Measurements from ENCODE around the gene TSHR. TPM values are rescaled to one million over a fixed set of nuclear protein-coding genes. Genes with fewer than 3 reads are reported as not detected.

The TSHR gene
- total RNA-seq, 1 experiment from 2014 or later: not detected

DNA sequence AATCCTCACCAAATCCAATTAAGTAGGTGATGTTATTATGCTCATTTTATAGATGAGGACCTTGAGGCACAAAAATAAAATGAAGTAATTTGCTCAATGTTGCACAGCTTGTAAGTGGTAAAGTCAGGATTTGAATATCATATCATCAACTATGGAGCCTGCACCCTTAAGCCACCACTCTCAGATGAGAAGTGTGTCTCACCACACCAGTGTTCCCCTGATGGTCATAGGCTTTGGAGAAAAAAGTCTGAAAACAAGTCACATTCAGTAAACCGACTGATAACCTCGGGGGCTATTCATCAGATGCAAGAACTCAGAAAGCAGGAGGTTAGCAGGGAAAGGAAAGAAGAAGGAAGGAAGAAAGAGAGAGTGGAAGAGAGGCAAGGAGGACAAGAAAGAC lies 2.8 kb downstream of the TSHR start:
- H3K23me2 ChIP-seq (ENCODE audit: insufficient read length, low read depth, low read length, poor library complexity, severe bottlenecking): peaks cover 7% of the 10 kb centered on the region
- no peak overlapping the region for H3K14ac ChIP-seq (ENCODE audit: insufficient read depth, low read length)
- H4K20me1 ChIP-seq (ENCODE audit: control insufficient read depth, insufficient read depth, insufficient read length): no peaks in the 10 kb centered on the region
- no peak overlapping the region for H2BK20ac ChIP-seq (ENCODE audit: low read depth, low read length, poor library complexity, severe bottlenecking)
- H3K4me2 ChIP-seq (ENCODE audit: insufficient read depth, insufficient read length, low read length): no peak overlapping the region
- no peak overlapping the region for H3K18ac ChIP-seq (ENCODE audit: insufficient read length, low read depth, low read length)
- H4K91ac ChIP-seq (ENCODE audit: insufficient read length, low read depth, low read length): no peak overlapping the region
- no peaks in the 10 kb centered on the region for H3K4me1 ChIP-seq (ENCODE audit: insufficient read depth, low read length)
- no peak overlapping the region for H2AFZ ChIP-seq (ENCODE audit: low read length)
- peaks cover 14 to 18% of the 10 kb centered on the region in 2 experiments for H3K4me1 Mint-ChIP-seq
- H2BK15ac ChIP-seq (ENCODE audit: low read depth, low read length): no peak overlapping the region
- H3K27me3 Mint-ChIP-seq (ENCODE audit: low read depth): peaks cover 42% of the 10 kb centered on the region
- H3K36me3 Mint-ChIP-seq (ENCODE audit: insufficient read depth in 1 of 3, low read depth in 3 of 3): no peaks in the 10 kb centered on the region
- no peaks in the 10 kb centered on the region for H3K9me3 ChIP-seq (ENCODE audit: control insufficient read depth, low read depth, low read length)
- no CpG with 5 or more reads among the region's 2 CpGs for WGBS (ENCODE audit: extremely low coverage, insufficient read length, low lambda C conversion rate)
- H3K23ac ChIP-seq (ENCODE audit: insufficient read length, low read depth, low read length): no peak overlapping the region
- no peak overlapping the region for H3K4ac ChIP-seq (ENCODE audit: low read depth, low read length)
- H3K9me3 Mint-ChIP-seq: no peaks in the 10 kb centered on the region
- H3K79me2 ChIP-seq (ENCODE audit: insufficient read depth, low read length): no peaks in the 10 kb centered on the region
- no peak overlapping the region for H3K4me3 Mint-ChIP-seq
- H2AK5ac ChIP-seq (ENCODE audit: insufficient read length, low read length): no peak overlapping the region
- H3K27me3 ChIP-seq (ENCODE audit: insufficient read depth, low read length): peaks cover 4% of the 10 kb centered on the region; the same call in 1 of the 2 replicates
- no peak overlapping the region for H3T11ph ChIP-seq (ENCODE audit: low read length)
- no peak overlapping the region for H3K27ac ChIP-seq (ENCODE audit: insufficient read length, low read depth, low read length)
- no peak overlapping the region for H2BK5ac ChIP-seq (ENCODE audit: insufficient read length, low read length)
- H2BK120ac ChIP-seq (ENCODE audit: low read depth, low read length, poor library complexity, severe bottlenecking): no peak overlapping the region
- no peak overlapping the region for H2BK12ac ChIP-seq (ENCODE audit: insufficient read length, low read depth, low read length)
- no peak overlapping the region for H4K8ac ChIP-seq (replicated peaks; ENCODE audit: insufficient read length, low read depth, low read length)
- no peaks in the 10 kb centered on the region for H3K79me1 ChIP-seq (ENCODE audit: insufficient read depth, low read depth, low read length, poor library complexity, severe bottlenecking)
- DNase-seq: no peak
- H3K27ac Mint-ChIP-seq: no peak overlapping the region
- no peak overlapping the region for H4K5ac ChIP-seq (ENCODE audit: insufficient read length, low read depth, low read length)
- TF ChIP-seq, protein P1, sequence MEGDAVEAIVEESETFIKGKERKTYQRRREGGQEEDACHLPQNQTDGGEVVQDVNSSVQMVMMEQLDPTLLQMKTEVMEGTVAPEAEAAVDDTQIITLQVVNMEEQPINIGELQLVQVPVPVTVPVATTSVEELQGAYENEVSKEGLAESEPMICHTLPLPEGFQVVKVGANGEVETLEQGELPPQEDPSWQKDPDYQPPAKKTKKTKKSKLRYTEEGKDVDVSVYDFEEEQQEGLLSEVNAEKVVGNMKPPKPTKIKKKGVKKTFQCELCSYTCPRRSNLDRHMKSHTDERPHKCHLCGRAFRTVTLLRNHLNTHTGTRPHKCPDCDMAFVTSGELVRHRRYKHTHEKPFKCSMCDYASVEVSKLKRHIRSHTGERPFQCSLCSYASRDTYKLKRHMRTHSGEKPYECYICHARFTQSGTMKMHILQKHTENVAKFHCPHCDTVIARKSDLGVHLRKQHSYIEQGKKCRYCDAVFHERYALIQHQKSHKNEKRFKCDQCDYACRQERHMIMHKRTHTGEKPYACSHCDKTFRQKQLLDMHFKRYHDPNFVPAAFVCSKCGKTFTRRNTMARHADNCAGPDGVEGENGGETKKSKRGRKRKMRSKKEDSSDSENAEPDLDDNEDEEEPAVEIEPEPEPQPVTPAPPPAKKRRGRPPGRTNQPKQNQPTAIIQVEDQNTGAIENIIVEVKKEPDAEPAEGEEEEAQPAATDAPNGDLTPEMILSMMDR (conservative IDR thresholded peaks at IDR 0.05): no peak
- H3K9ac ChIP-seq (ENCODE audit: extremely low read depth, insufficient read length, low read length): no peak overlapping the region
- H3K56ac ChIP-seq (ENCODE audit: insufficient read length, low read depth, low read length): no peak overlapping the region

Measured in H9 (cell line).